Activated CD4-positive, alpha-beta T cell treated with anti-CD3 and anti-CD28 coated beads, Interleukin-2, amount 50 U/mL, for 24 hours (primary cell): Measurements from ENCODE around the gene SORCS2.
"Not testable (repeated sequence)": the region's sequence is repeated elsewhere in the genome, so short reads cannot be mapped to it uniquely, and the experiment has no call there.

Experiments
- DNase-seq, 2 donors: peaks; one replicate each; pipeline ENCODE4 v3.0.0-alpha.2; 2020; ENCODE audit warnings: low read depth in 1 of 2, low spot score in 1 of 2

Gene SORCS2

DNA sequence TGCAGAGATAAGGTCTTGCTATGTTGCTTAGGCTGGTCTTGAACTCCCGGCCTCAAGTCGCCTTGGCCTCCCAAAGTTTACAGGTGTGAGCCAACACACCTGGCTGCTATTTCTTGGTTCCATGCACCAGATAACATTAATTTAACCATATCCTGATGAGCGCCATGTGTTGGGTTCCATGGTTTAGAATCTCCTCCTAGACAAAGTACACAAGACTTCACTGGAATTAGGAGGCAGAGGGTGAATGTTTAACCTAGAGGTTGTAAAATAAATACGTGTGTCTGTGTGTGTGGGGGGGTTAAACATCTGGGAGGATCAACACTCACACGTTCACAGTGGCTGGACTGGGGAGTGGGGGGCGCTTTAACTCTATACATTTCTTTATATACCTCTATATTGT, 32.4 kb upstream of the SORCS2 start:
- no peak for DNase-seq

DNA sequence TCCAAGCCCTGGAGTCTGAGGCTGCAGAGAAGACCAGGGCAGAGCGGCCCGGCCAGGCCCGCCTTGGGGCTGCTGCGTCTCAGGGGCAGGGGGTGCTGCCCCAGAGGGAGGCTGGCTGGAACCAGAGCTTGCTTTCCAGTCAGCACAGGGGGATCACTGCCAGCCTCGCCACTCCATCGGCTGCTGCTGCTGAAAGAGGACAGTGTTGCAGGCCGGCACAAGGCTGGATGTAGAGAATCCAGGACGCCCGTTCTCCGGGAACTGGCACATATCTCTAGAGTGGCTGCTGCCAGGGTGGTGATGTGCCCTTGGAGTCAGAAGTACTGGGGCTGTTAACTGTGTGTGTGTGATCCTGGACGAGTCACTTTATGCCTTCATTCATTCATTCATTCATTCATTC, 31.9 kb upstream of the SORCS2 start:
- no peak for DNase-seq

- no peak for DNase-seq
Observed at GRCh38 chr4:7160951-7161440, 31.3 kb upstream of the SORCS2 start.

- DNase-seq = no peak
Observed at GRCh38 chr4:7161721-7162214, 30.6 kb upstream of the SORCS2 start.

- DNase-seq = not testable (repeated sequence)
Observed at GRCh38 chr4:7165056-7165873, 27.1 kb upstream of the SORCS2 start.

DNA sequence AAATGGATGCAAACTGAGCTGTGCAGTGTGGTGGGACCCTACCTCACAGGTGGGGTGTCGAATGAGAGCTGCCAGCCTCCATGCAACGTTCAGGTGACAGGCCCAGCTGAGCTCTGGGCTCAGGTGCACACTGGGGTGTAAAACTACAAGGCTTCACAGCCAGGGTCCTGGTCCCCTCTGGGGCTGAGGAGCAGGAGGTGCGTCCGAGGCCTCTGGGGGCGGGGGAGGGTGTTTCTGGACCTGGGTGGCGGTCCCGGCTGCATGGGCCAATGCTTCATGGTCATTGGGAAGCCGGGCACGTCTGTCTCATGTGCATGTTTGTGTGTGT, 26.5 kb upstream of the SORCS2 start:
- no peak for DNase-seq

DNA sequence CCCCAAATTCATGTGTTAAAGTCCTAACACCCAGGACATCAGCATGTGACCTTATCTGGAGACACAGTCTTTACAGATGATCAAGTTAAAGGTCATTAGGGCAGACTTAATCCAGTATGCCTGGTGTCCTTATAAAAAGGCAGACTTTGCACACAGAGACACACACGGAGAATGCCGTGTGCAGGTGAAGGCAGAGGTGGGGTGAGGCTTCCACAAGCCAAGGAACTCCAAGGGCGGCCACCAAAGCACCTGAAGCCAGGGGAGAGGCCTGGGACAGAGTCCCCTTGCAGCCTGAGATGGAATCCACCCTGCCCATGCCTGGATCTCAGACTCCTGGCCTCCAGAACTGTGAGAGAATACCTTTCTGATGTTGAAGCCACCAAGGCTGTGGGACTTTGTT, 26.1 kb upstream of the SORCS2 start:
- no peak for DNase-seq

GRCh38 chr4:7166981-7167700, 25.2 kb upstream of the SORCS2 start:
- no peak for DNase-seq

DNA sequence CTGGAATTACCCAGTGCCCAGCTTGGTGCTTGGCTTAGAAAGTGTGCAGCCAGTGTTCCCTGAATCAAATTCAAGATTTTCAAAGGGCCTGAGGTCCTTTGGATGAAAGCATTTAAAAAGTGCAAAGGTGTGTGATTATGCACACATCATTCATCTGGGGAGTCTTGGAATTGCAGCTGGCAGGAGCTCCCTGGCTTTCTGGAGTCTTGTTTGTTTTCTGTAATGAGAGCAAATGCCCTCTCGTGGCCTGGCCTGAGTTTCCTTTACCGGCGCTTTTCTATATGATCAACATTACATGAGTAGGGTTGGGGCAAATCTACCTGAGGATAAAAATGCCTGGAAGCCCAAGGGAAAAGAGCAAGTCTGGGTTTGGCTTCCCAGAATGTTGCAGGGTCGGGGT, 24.6 kb upstream of the SORCS2 start:
- DNase-seq = no peak

DNA sequence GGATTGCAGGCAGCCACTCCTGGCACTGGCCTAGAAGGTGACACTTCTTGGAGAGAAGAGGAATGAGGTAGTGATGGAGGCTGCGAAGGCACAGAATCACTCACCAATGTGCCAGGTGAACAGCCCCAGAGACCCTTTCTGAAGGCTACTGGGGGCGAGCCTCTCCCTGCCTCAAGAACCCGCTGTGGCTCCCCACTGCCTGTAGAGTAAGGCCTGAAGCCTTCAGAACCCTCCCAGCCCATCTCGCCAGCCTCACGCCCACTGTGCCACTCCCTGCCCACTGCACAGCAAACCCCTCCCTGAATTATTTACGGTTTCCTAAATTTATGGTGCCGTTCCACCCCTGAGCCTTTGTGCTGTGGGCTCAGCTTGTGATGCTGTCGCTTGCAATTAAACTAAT, 24.2 kb upstream of the SORCS2 start:
- no peak for DNase-seq

- DNase-seq = no peak
Observed at GRCh38 chr4:7169134-7169533, 23.2 kb upstream of the SORCS2 start.

DNA sequence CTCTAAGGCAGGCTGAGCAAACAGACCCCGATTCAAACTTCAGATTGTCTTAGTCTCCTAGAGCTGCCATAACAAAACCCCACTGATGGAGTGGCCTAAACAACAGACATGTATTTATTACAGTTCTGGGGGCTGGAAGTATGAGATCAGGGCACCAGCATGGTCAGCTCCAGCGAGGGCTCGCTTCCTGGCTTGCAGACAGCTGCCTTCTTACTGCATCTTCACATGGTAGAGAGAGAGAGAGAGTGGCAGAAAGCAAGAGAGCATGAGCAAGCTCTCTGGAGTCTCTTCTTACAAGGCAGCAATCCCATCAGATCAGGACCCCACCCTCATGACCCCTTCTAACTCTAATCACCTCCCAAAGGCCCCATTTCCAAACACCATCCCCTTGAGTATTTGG, 22.3 kb upstream of the SORCS2 start:
- DNase-seq = no peak

DNA sequence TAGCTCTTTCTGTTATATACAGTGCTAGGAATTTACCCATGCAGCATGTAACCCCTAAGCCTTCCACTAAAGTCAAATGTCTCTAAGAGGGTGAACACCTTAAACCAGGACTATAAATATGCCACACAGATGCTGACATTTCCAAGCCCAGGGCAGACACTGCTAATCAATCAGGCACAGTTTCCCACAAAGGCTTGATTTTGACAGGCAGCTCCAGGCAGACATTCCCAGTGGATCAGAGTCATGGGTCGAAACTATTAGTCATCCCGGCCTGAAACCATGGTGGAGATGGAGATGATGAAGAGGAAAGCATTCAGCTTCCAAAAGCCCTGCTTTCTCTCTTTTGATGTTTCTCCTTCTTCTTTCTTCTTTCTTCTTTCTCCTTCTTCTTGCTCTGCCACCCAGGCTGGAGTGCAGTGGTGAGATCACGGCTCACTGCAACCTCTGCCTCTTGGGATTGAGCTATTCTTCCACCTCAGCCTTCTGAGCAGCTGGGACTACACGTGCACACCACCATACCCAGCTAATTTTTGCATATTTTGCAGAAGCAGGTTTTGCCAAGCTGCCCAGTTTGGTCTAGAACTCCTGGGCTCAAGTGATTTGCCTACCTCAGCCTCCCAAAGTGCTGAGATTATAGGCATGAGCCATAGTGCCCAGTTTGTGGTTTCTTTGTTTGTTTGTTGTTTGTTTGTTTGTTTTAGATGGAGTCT, 21.0 kb upstream of the SORCS2 start:
- DNase-seq = no peak

GRCh38 chr4:7172508-7172907, 19.8 kb upstream of the SORCS2 start:
- DNase-seq = no peak

DNA sequence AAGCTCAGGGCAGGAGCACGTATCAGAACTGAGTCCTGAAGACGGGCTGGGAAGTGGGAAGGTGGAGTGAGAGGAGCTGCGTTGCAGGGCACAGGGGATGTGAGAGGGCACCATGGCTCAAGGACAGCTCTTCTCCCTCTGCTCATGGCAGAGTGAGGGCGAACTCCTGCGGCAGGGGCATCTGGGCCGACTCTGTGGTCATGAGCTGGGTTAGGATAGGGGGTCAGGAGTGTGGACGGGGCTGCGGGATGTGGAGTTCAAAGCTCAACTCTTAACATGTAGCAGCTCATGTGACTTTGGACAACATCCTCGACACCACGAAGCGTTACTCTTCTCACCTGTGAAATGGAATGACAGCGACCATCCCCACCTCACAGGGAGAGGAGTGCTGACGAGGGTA, 19.4 kb upstream of the SORCS2 start:
- no peak for DNase-seq

DNA sequence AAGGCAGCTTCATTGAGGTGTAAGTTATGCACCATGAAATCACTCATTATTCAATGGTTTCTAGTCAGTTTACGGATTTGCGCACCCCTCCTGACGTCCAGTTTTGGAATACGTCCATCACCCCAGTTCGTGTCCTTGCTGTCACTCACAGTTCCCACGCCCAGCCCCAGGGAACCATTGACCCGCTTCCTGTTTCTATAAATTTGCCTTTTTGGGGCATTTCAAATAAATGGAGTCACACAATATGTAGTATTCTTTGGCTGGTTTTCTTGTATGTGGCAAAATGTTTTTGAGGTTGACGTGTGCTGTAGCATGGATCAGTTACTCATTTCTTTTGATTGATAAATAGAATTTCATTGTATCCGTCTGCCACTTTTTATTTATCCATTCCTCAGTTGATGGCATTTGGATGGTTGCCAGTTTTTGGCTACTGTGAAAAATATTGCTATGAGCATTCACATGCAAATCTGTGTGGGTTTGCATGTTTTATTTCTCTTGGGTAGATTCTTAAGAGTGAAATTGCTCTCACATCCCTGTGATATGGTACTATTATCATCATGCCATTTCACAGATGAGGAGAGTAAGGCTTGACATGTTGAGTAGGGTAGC, 18.4 kb upstream of the SORCS2 start:
- no peak for DNase-seq

- DNase-seq = no peak
Observed at GRCh38 chr4:7179158-7179557, 13.2 kb upstream of the SORCS2 start.

GRCh38 chr4:7180938-7181337, 11.4 kb upstream of the SORCS2 start:
- no peak for DNase-seq

DNA sequence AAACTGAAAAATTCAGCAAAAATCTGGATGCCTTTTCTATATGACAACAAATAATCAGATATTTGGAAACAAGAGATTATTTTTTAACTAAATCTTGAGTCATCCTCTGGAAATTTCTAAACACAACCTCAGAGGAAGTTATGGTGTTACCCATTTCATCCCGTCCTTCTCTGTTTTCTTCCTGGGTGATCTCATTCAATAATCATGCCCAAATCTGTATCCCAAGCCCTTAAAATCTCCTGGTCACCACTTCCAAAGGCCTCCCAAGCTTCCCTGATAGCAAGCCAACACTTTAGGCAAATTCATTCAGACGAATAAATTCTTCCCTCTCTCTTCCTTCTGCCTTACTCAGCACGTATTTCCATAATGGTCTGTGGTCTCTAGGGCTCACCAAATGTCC, 9.7 kb upstream of the SORCS2 start:
- no peak for DNase-seq

- no peak for DNase-seq
Observed at GRCh38 chr4:7183161-7183560, 9.2 kb upstream of the SORCS2 start.

DNA sequence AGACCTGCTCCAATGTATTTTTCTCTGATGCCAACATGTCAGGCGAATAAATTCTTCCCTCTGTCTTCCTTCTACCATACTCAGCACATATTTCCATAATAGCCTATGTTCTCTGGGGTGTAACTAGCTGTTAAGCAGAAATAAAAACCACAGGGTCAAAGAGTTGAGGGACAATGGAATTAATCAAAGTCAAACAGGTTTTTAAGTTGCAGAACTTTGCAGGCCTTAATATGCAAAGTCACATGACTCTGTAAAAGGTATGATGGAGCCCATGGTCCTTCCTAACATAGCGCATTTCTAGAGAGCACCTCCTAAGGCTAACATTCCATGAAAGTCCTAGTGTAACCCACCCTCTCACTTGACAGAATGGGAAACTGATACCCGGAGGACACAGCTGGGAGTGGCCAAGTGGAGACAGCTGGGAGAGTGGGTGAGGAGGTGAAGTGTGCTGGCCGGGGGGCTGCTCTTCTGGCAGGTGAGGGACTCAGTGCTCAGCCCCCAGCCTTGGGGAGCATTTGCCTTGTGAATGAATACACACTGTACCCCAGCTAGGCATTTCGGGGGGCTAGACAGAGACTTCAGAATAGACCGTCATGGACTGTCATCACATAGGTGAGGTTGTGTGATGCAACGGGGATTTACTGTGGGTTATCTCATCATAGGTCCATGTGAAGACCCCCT, 8.4 kb upstream of the SORCS2 start:
- DNase-seq = no peak
